Natural killer cell (primary cell): Measurements from ENCODE around the gene A3GALT2. TPM values are rescaled to one million over a fixed set of nuclear protein-coding genes. Genes with fewer than 3 reads are reported as not detected.

Experiments
- ATAC-seq, 3 donors: fragments of 150-1000 bp in 2 of 3; fragments of 200-7000 bp in 1 of 3; cut with Tn5 transposase; 1 replicate in 1 of 3; 2 replicates in 2 of 3; pipeline ENCODE4 v1.10.0; 2021; ENCODE audit warnings: mild to moderate bottlenecking in 2 of 3, moderate library complexity in 2 of 3
- DNase-seq, 2 donors: peaks; one replicate each; pipeline versions ENCODE4 v3.0.0 to v3.0.0-alpha.2; 2013 to 2021; ENCODE audit warnings: mixed read lengths in 1 of 2
- H3K27ac ChIP-seq: one replicate; pipeline ENCODE4 v1.5.1; 2013; ENCODE audit warnings: mild to moderate bottlenecking, low read length
- H3K27me3 ChIP-seq: one replicate; pipeline ENCODE4 v1.6.1; 2013; ENCODE audit warnings: low read length; ENCODE audit not compliant: control insufficient read depth, insufficient read depth
- H3K36me3 ChIP-seq: one replicate; pipeline ENCODE4 v1.6.1; 2013; ENCODE audit warnings: low read length; ENCODE audit not compliant: control insufficient read depth, insufficient read depth
- H3K4me1 ChIP-seq: one replicate; pipeline ENCODE4 v1.6.1; 2013; ENCODE audit warnings: low read length; ENCODE audit not compliant: control insufficient read depth, insufficient read depth
- H3K4me3 ChIP-seq: one replicate; pipeline ENCODE4 v1.5.1; 2013; ENCODE audit warnings: low read length
- H3K9me3 ChIP-seq: one replicate; pipeline ENCODE4 v1.6.1; 2013; ENCODE audit warnings: low read length; ENCODE audit not compliant: control insufficient read depth, insufficient read depth
- H3K27ac Mint-ChIP-seq, 2 donors: one replicate each; pipeline ENCODE4 v1.8.0; 2022; ENCODE audit warnings: mild to moderate bottlenecking in 2 of 2, mixed read lengths in 2 of 2, moderate library complexity in 1 of 2
- H3K27me3 Mint-ChIP-seq, 2 donors: one replicate each; pipeline ENCODE4 v1.8.0; 2022; ENCODE audit warnings: low read depth in 2 of 2, mixed read lengths in 2 of 2
- H3K36me3 Mint-ChIP-seq: one replicate; pipeline ENCODE4 v1.8.0; 2022; ENCODE audit warnings: mixed read lengths
- H3K4me1 Mint-ChIP-seq, 2 donors: one replicate each; pipeline ENCODE4 v1.8.0; 2022; ENCODE audit warnings: mixed read lengths in 2 of 2
- H3K4me3 Mint-ChIP-seq: one replicate; pipeline ENCODE4 v1.8.0; 2022; ENCODE audit warnings: mild to moderate bottlenecking, moderate library complexity, mixed read lengths
- H3K9me3 Mint-ChIP-seq, 2 donors: one replicate each; pipeline ENCODE4 v1.8.0; 2022; ENCODE audit warnings: mixed read lengths in 2 of 2
- CTCF ChIP-seq: fragments of 200-600 bp; IDR thresholded peaks from one replicate; pipeline ENCODE4 v1.8.0; 2022; ENCODE audit warnings: antibody characterized with exemption
- WGBS: methylation state at CpG from one replicate; pipeline ENCODE4 v1.1.7; 2013; ENCODE audit warnings: missing lambda C conversion rate; ENCODE audit not compliant: insufficient coverage; 5-methylcytosine and 5-hydroxymethylcytosine counted together
- intact Hi-C: fragments of 100-400 bp; cut with micrococcal nuclease; formaldehyde crosslinking; loops from one replicate; pipeline ENCODE4 v1.14.2; 2022
- total RNA-seq, 4 donors: library from RNA; stranded (reverse); fragments of 120-200 nt in 1 of 4; gene quantifications; one replicate each; pipeline versions ENCODE4 v1.2.3 to v1.2.4, GENCODE V29; 2013 to 2022

The A3GALT2 gene
- total RNA-seq, 3 donors from 2014 or later (not counting 1 experiment from before 2014, with no cell fraction given), result not detected

GRCh38 chr1:33267468-33268205, 53.3 kb downstream of the A3GALT2 start:
- H3K27ac Mint-ChIP-seq, result peak overlapping the region; percentile 44 to 59

GRCh38 chr1:33266766-33267165, 54.1 kb downstream of the A3GALT2 start:
- H3K4me1 ChIP-seq, result peaks cover 5% of the 10 kb centered on the region
- H3K36me3 Mint-ChIP-seq, result no peaks in the 10 kb centered on the region
- no peaks in the 10 kb centered on the region for H3K27me3 Mint-ChIP-seq
- H3K27me3 ChIP-seq, result no peaks in the 10 kb centered on the region
- peaks cover 4% of the 10 kb centered on the region for H3K36me3 ChIP-seq
- 97% methylated on average over 6 of the region's 6 CpGs for WGBS
- H3K4me1 Mint-ChIP-seq, result peaks cover 30 to 50% of the 10 kb centered on the region in 2 donors
- no peak overlapping the region for H3K27ac Mint-ChIP-seq
- intact Hi-C loops, result no loop called here
- no peak overlapping the region for H3K27ac ChIP-seq
- no peak for DNase-seq
- H3K9me3 Mint-ChIP-seq, result no peaks in the 10 kb centered on the region
- no peaks in the 10 kb centered on the region for H3K9me3 ChIP-seq
- no peak overlapping the region for H3K4me3 Mint-ChIP-seq
- TF ChIP-seq CTCF, result no peak
- no peak for ATAC-seq
- H3K4me3 ChIP-seq, result no peak overlapping the region

More at GRCh38 chr1:33267468-33268205, 53.3 kb downstream of the A3GALT2 start:
- Mint-ChIP-seq H3K36me3 (no peaks in the 10 kb centered on the region), H3K4me3 (no peak overlapping the region), H3K9me3 (no peaks in the 10 kb centered on the region), H3K27me3 (no peaks in the 10 kb centered on the region), H3K4me1 (peaks cover 37 to 53% of the 10 kb centered on the region in 2 donors)
- Histone ChIP-seq H3K27me3 (no peaks in the 10 kb centered on the region), H3K9me3 (no peaks in the 10 kb centered on the region), H3K4me1 (peaks cover 14% of the 10 kb centered on the region), H3K27ac (no peak overlapping the region), H3K4me3 (no peak overlapping the region), H3K36me3 (peaks cover 4% of the 10 kb centered on the region)
- ATAC-seq, result no peak
- TF ChIP-seq CTCF, result no peak
- DNase-seq, result no peak
- intact Hi-C loops, result no loop called here
- WGBS, result 94% methylated on average over 4 of the region's 5 CpGs

- WGBS, result 95% methylated on average over 10 of the region's 10 CpGs
- Mint-ChIP-seq H3K27me3 (no peaks in the 10 kb centered on the region), H3K36me3 (no peaks in the 10 kb centered on the region), H3K27ac (no peak overlapping the region), H3K4me3 (no peak overlapping the region), H3K4me1 (peaks cover 30 to 50% of the 10 kb centered on the region in 2 donors), H3K9me3 (no peaks in the 10 kb centered on the region)
- peaks cover 4% of the 10 kb centered on the region for H3K36me3 ChIP-seq
- DNase-seq (no peak), ATAC-seq (no peak)
- H3K4me1 ChIP-seq, result no peaks in the 10 kb centered on the region
- no peak for TF ChIP-seq CTCF
- H3K9me3 ChIP-seq, result no peaks in the 10 kb centered on the region
- H3K27ac ChIP-seq, result no peak overlapping the region
- H3K27me3 ChIP-seq, result no peaks in the 10 kb centered on the region
- no peak overlapping the region for H3K4me3 ChIP-seq
- intact Hi-C loops, result no loop called here
Observed at GRCh38 chr1:33265780-33266605, 54.9 kb downstream of the A3GALT2 start.
